ENCODE measurements around the gene CHN1.

- TF ChIP-seq EZH2 (IDR thresholded peaks at IDR 0.05; ENCODE audit: low read length) (no peak), CTCF (optimal IDR thresholded peaks at IDR 0.05 in 1 of 3, IDR thresholded peaks at IDR 0.05 in 1 of 3, conservative IDR thresholded peaks at IDR 0.05 in 1 of 3; ENCODE audit: extremely low read depth in 1 of 3, insufficient read depth in 2 of 3, low read length in 3 of 3) (no peak)
Observed at GRCh38 chr2:174970092-174970491, 35.1 kb downstream of the CHN1 start.
